Heart left ventricle (tissue), 13 donors: ENCODE results near the gene CCDC70.

Source experiments
- POLR2A ChIP-seq, 2 donors: fragments of 450-650 bp; IDR thresholded peaks; one replicate each; pipeline ENCODE4 v1.6.1; 2017; ENCODE audit warnings: antibody characterized with exemption in 2 of 2, mild to moderate bottlenecking in 2 of 2, moderate library complexity in 2 of 2
- TF ChIP-seq, protein P1 (sequence below), 12 donors: fragments of 200-600 bp; sonication (generic) in 4 of 12; IDR thresholded peaks; one replicate each; pipeline versions ENCODE4 v1.5.0 to v1.8.0; 2018 to 2022; ENCODE audit warnings: antibody characterized with exemption in 12 of 12, mild to moderate bottlenecking in 5 of 12
- donor health status: ischemic (EF 13 %, LVEDD 7.1; RV severe dilation, severe dysfunction).
- donor health status: DM: no; HTN: yes; CAD: no.
- donor health status: DM: no; HTN: no; CAD: no.
- donor health status: ischemic (EF 25% LVEDD 6.9; RV normal size, moderate dysfunction).
- donor health status: ischemic (EF 25% LVEDD 5.7; RV mildly dilated, moderate dysfunction).
- donor health status: ischemic (EF 35%, LVEDD 5.7; RV mildly dilated, moderate dysfunction).
- donor health status: nonischemic (EF 11% LVEDD 7.7; RV severe dilation, severe dysfunction).
- donor health status: DM: yes; HTN: yes; CAD: no.
- donor health status: PGD.
- donor health status: ischemic (EF 29% LVEDD 5.4; RV normal size, mild dysfunction).
- donor health status: nonischemic (EF 23%, LVEDD 6.1; RV moderate dilation, normal function).

GRCh38 chr13:51887468-51887867 lies 25.7 kb downstream of the CCDC70 start:
- TF ChIP-seq, protein P1, sequence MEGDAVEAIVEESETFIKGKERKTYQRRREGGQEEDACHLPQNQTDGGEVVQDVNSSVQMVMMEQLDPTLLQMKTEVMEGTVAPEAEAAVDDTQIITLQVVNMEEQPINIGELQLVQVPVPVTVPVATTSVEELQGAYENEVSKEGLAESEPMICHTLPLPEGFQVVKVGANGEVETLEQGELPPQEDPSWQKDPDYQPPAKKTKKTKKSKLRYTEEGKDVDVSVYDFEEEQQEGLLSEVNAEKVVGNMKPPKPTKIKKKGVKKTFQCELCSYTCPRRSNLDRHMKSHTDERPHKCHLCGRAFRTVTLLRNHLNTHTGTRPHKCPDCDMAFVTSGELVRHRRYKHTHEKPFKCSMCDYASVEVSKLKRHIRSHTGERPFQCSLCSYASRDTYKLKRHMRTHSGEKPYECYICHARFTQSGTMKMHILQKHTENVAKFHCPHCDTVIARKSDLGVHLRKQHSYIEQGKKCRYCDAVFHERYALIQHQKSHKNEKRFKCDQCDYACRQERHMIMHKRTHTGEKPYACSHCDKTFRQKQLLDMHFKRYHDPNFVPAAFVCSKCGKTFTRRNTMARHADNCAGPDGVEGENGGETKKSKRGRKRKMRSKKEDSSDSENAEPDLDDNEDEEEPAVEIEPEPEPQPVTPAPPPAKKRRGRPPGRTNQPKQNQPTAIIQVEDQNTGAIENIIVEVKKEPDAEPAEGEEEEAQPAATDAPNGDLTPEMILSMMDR (IDR thresholded peaks at IDR 0.05): no peak
- no peak for TF ChIP-seq POLR2A (IDR thresholded peaks at IDR 0.05)
